ENCODE measurements around the gene TAAR6. TPM values are rescaled to one million over a fixed set of nuclear protein-coding genes. Genes with fewer than 3 reads are reported as not detected.
A peak's percentile ranks its signal among the peaks of the same experiment; 100 is the strongest.
"Not testable (repeated sequence)": the region's sequence is repeated elsewhere in the genome, so short reads cannot be mapped to it uniquely, and the experiment has no call there.

The TAAR6 gene
- total and polyA plus RNA-seq, 9 of the 15 experiments (the other 6 are each of a cell fraction or from before 2014, with no cell fraction given): not detected

- no peak for TF ChIP-seq TBP (optimal IDR thresholded peaks at IDR 0.05; ENCODE audit: low read depth, low read length)
- TF ChIP-seq POLR2B (IDR thresholded peaks at IDR 0.05; ENCODE audit: low read depth, partially characterized antibody): no peak
- TF ChIP-seq E2F3 (CRISPR knock-in tag; IDR thresholded peaks at IDR 0.05): no peak
- TF ChIP-seq TCF15 (CRISPR knock-in tag; IDR thresholded peaks at IDR 0.05): no peak
- no peak for TF ChIP-seq ZNF778 (CRISPR knock-in tag; IDR thresholded peaks at IDR 0.05)
- TF ChIP-seq ZNF184 (CRISPR knock-in tag; IDR thresholded peaks at IDR 0.05): no peak
- no peak for TF ChIP-seq NCOA1 (IDR thresholded peaks at IDR 0.05; ENCODE audit: low read depth)
- TF ChIP-seq CBX1 (IDR thresholded peaks at IDR 0.05; ENCODE audit: low read depth): no peak
- TF ChIP-seq CREB3L1 (IDR thresholded peaks at IDR 0.05; ENCODE audit: borderline replicate concordance, low read depth): no peak
- TF ChIP-seq POLR2A (conservative IDR thresholded peaks at IDR 0.05): no peak
Observed at GRCh38 chr6:132552372-132552771, 17.8 kb upstream of the TAAR6 start, which contains the start of gene TAAR8 (continued).

- H3K27ac ChIP-seq (ENCODE audit: extremely low read depth, low read depth, low read length); H3K4me3 ChIP-seq; H3K79me2 ChIP-seq (ENCODE audit: control insufficient read depth, insufficient read depth, low read length); H3K4me1 ChIP-seq (replicated peaks in 1 of 2; ENCODE audit: control insufficient read depth in 2 of 2, insufficient read depth in 2 of 2, low read length in 2 of 2); H2AFZ ChIP-seq (ENCODE audit: low read depth, low read length); DNase-seq (ENCODE audit: extremely low read depth in 1 of 4, low spot score in 3 of 4); CTCF ChIA-PET (ENCODE audit: low intra/inter-chr PET ratio); H3K4me2 ChIP-seq (ENCODE audit: insufficient read depth, low read length); H4K20me1 ChIP-seq (replicated peaks; ENCODE audit: control insufficient read depth, insufficient read depth, low read length); FAIRE-seq; BruUV-seq (replicated peaks); in situ Hi-C loops (cut with MboI); ATAC-seq; H3K9me3 ChIP-seq (replicated peaks; ENCODE audit: control insufficient read depth, insufficient read depth, low read depth, low read length); H3K9ac ChIP-seq (ENCODE audit: insufficient read depth in 1 of 2, low read depth in 2 of 2, low read length in 2 of 2); H3K27me3 ChIP-seq (ENCODE audit: control insufficient read depth in 2 of 2, insufficient read depth in 2 of 2, low read length in 2 of 2); H3K9me1 ChIP-seq (ENCODE audit: control insufficient read depth, insufficient read depth, low read length); H3K36me3 ChIP-seq (ENCODE audit: control insufficient read depth, insufficient read depth, low read length); intact Hi-C loops (cut with micrococcal nuclease): not testable (repeated sequence)
- WGBS (ENCODE audit: insufficient coverage, low coverage, missing lambda C conversion rate): 0% methylated on average over 3 of the region's 3 CpGs
- peak; percentile 53 for TF ChIP-seq ZNF146 (CRISPR knock-in tag; IDR thresholded peaks at IDR 0.05; ENCODE audit: unreplicated experiment)
- POLR2A ChIA-PET: interaction anchor here (0.6 kb wide), 1 partner anchor 1788 kb away, joined by 3 read pairs; no protein-coding TSS in a partner anchor
Observed at GRCh38 chr6:132560087-132560486, 10.0 kb upstream of the TAAR6 start.
